Lower lobe of right lung (tissue), 2 donors: Measurements from ENCODE around the gene MACROH2A1. TPM values are rescaled to one million over a fixed set of nuclear protein-coding genes. Genes with fewer than 3 reads are reported as not detected.

ENCODE experiments used
- ATAC-seq, 2 donors: fragments of 200-7000 bp; cut with Tn5 transposase; one replicate each; pipeline ENCODE4 v1.9.1; 2020 to 2022; ENCODE audit warnings: mild to moderate bottlenecking in 2 of 2, moderate library complexity in 2 of 2
- DNase-seq: peaks from one replicate; pipeline ENCODE4 v3.0.0-alpha.2; 2020
- H3K27ac ChIP-seq: fragments of 200-600 bp; one replicate; pipeline ENCODE4 v1.8.0; 2022
- H3K27me3 ChIP-seq: fragments of 200-600 bp; one replicate; pipeline ENCODE4 v1.8.0; 2022; ENCODE audit warnings: low read depth
- H3K36me3 ChIP-seq: fragments of 200-600 bp; one replicate; pipeline ENCODE4 v1.8.0; 2022; ENCODE audit warnings: mild to moderate bottlenecking
- H3K4me1 ChIP-seq: fragments of 200-600 bp; one replicate; pipeline ENCODE4 v1.8.0; 2022
- H3K4me3 ChIP-seq: fragments of 200-600 bp; one replicate; pipeline ENCODE4 v1.8.0; 2022; ENCODE audit warnings: mild to moderate bottlenecking
- H3K9me3 ChIP-seq: fragments of 200-600 bp; one replicate; pipeline ENCODE4 v1.8.0; 2022
- CTCF ChIP-seq: fragments of 200-600 bp; IDR thresholded peaks from one replicate; pipeline ENCODE4 v1.8.0; 2022; ENCODE audit warnings: antibody characterized with exemption, mild to moderate bottlenecking
- intact Hi-C: fragments of 100-400 bp; cut with DNase I; formaldehyde crosslinking; loops from one replicate; pipeline ENCODE4 v1.11.0; 2022
- total RNA-seq: library from RNA; stranded (reverse); fragmentation: NEBNext Ultra II Directional; extraction: Animal tissue kit (Norgen Biotek cat#: 25700); gene quantifications from one replicate; pipeline ENCODE4 v1.2.1, GENCODE V29; 2021
- donor health status: DM: no; HTN: yes; CAD: no; lungs with severe emphysema.

MACROH2A1 gene
- total RNA-seq, 1 donor from 2014 or later: 258 TPM

DNA sequence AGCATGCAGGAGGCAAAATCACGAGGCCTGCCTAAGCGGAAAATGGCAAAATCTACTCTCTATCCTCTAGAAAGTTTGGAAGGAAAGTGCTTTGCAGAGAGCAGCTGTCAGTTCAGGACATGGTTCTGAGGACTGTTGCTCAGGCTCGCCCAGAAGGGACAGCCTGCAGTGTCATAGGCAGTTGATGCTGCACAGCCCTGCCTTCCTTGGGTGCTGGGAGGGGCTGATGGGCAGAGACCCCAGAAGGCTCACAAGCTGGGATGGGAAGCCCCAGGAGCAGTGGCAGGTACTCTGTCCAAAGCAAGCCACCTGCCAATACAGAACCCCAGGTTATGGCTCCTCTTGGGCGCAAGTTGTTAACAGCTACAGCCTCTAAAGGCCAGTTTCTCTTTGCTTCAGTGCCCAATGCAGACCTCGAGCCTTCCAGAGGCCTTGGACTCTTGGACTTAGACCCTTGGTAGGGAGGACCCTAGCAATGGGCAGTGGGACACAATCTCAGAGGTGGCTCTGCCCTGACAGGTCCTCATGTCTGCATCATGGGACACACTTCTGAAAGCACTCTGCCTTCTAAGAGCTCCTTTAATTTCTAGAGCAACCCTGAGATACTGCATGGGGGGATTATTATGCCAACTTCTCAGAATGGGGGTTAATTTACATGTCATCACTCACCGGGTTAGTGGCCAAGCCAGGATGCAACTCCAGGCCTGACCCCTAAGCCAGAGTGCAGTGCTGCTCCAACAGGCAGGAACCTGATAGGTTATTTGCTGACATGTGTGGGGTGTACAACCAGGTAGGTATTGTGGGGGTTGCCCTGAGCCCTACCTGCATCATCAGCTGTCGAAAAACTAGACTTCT lies 57.1 kb downstream of the MACROH2A1 start:
- Histone ChIP-seq H3K27ac (no peak overlapping the region), H3K36me3 (peaks cover 100% of the 10 kb centered on the region), H3K4me3 (no peak overlapping the region), H3K9me3 (no peaks in the 10 kb centered on the region), H3K4me1 (no peaks in the 10 kb centered on the region), H3K27me3 (no peaks in the 10 kb centered on the region)
- no peak for TF ChIP-seq CTCF
- no peak for ATAC-seq
- intact Hi-C loops: no loop called here
- DNase-seq: no peak

- Histone ChIP-seq H3K4me1 (no peaks in the 10 kb centered on the region), H3K9me3 (no peaks in the 10 kb centered on the region), H3K27me3 (no peaks in the 10 kb centered on the region), H3K27ac (no peak overlapping the region), H3K36me3 (peaks cover 100% of the 10 kb centered on the region), H3K4me3 (no peak overlapping the region)
- no peak for TF ChIP-seq CTCF
- ATAC-seq (no peak), DNase-seq (no peak)
- intact Hi-C loops: no loop called here
Measured at GRCh38 chr5:135341016-135341666, 57.9 kb downstream of the MACROH2A1 start.

GRCh38 chr5:135340568-135340967 lies 58.5 kb downstream of the MACROH2A1 start:
- H3K27me3 ChIP-seq: no peaks in the 10 kb centered on the region
- H3K4me1 ChIP-seq: no peaks in the 10 kb centered on the region
- ATAC-seq: no peak
- H3K9me3 ChIP-seq: no peaks in the 10 kb centered on the region
- DNase-seq: no peak
- H3K4me3 ChIP-seq: no peak overlapping the region
- H3K36me3 ChIP-seq: peaks cover 100% of the 10 kb centered on the region
- TF ChIP-seq CTCF: no peak
- H3K27ac ChIP-seq: no peak overlapping the region
- intact Hi-C loops: no loop called here

GRCh38 chr5:135339623-135340022 lies 59.4 kb downstream of the MACROH2A1 start:
- DNase-seq: no peak
- no peak for TF ChIP-seq CTCF
- ATAC-seq: no peak
- Histone ChIP-seq H3K4me3 (no peak overlapping the region), H3K27ac (no peak overlapping the region), H3K4me1 (no peaks in the 10 kb centered on the region), H3K27me3 (no peaks in the 10 kb centered on the region), H3K9me3 (no peaks in the 10 kb centered on the region), H3K36me3 (peaks cover 100% of the 10 kb centered on the region)
- intact Hi-C loops: no loop called here

DNA sequence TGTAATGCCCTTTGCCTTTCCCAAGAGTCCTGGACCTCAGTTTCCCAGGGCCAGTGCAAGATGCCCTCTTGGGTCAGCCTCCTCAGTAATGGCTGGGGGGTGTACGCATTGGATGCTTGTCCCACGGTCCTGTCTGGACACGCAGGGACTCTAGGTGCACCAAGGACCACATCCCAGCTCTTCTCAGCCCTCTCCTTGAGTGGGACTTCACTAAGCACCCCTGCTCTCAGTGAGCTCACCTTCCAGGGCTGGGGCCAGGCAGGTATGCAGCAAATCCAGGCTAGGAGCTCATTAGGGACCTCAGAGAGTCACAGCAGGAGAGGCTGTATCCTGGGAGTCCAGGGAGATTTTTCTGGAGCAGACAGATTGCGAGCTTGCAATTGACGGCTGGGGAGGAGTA lies 59.8 kb downstream of the MACROH2A1 start:
- no peaks in the 10 kb centered on the region for H3K27me3 ChIP-seq
- ATAC-seq: no peak
- no peak overlapping the region for H3K4me3 ChIP-seq
- H3K36me3 ChIP-seq: peaks cover 100% of the 10 kb centered on the region
- H3K4me1 ChIP-seq: no peaks in the 10 kb centered on the region
- H3K27ac ChIP-seq: no peak overlapping the region
- no peak for DNase-seq
- intact Hi-C loops: no loop called here
- TF ChIP-seq CTCF: no peak
- no peaks in the 10 kb centered on the region for H3K9me3 ChIP-seq
